GM10847 (cell line): ENCODE data around the gene CSH2.

ENCODE experiments used
- POLR2A ChIP-seq: IDR thresholded peaks from 2 replicates; pipeline ENCODE4 v1.6.1; 2011; ENCODE audit not compliant: insufficient read length; ENCODE audit errors: extremely low read depth

Gene CSH2

DNA sequence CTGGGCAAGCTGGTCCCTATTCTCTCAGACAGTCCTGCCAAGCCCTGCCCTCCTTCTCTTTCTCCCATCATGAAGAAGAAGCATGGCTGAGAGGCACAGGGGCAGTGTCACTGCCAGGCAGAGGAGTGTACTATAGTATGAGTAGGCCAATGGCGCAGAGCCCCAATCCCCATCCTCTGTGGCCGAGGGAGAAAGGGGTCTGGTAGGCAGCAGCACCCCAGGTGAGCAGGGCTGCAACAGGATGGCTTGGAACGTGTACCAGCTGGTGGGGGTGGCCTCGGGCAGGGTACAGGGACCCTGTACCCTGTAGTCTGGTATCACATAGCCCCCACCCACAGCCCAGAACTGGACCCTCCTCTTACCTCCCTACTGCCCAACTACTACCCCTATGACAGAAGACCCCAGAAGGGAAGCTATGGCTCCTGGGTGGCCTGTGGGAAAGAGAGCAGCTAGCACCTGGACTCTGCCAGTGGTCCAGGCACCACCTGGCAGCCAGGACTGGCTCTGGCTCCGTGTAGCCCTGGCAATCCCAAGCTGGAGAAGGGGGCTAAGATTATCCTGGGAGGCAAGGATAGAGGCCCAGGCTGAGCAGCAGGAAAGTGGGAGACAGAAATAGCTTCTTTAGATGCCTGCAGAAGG is 35.4 kb downstream of the CSH2 start:
- no peak for TF ChIP-seq POLR2A

DNA sequence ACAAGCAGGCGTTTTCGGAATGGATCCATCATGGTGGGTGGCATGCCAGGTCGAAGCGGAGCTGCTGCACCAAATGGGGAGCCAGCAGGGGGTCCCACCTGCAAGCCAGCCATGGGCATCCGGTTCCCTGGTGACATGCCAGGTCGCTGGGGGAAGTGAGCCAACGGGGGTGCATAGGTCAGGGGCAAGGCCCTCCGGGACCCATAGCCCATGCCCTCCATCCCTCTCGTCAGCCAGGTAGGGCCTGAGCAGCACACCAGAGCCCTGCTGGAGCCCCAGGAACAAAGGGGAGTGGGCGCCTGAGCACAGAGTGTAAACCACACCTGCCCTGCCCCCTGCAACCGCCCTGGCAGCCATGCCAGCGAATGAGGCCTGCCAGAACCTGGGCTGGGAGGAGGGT is 36.0 kb downstream of the CSH2 start:
- no peak for TF ChIP-seq POLR2A

DNA sequence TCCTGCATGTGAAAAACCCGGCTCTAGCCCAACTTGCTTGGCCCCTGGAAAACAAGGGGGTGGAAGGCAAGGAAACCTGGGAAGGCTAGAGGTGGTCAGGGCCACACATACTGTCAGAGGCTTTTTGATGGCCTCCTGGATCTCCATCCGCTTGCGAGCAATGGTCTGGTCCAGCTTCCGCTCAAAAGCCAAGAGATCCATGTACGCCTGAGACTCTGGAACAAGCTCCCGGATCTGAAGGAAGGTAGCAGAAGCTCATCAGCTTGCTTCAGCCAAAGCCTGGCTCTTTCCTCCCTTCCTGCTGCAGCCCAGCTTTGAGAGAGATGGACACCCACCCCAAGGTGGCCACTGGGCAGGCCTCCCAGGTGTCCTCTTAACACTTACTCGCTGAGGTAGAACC is 36.7 kb downstream of the CSH2 start:
- no peak for TF ChIP-seq POLR2A

DNA sequence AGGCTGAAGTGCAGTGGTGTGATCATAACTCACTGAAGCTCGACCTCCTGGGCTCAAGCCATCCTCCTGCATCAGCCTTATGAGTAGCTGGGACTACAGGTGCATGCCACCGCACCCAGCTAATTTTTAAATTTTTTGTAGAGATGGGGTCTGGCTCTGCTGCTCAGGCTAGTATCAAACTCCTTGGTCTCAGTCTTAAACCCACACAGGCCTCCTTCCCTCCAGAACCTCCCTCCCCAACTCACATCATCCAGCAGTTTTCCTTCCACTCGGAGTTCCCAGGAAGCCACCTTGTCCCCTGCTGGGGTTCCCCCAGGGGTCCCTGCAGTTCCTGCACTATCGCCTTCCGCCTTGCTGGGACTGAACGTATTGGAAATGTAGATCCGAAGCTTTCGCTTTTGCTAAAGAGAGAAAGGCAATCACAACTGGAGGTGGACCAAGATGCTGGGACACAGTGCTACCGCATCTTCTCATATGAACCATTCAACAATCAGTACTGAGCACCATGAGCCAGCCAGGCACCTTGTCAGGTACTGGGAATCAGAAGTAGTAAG is 38.2 kb downstream of the CSH2 start:
- TF ChIP-seq POLR2A, result no peak

DNA sequence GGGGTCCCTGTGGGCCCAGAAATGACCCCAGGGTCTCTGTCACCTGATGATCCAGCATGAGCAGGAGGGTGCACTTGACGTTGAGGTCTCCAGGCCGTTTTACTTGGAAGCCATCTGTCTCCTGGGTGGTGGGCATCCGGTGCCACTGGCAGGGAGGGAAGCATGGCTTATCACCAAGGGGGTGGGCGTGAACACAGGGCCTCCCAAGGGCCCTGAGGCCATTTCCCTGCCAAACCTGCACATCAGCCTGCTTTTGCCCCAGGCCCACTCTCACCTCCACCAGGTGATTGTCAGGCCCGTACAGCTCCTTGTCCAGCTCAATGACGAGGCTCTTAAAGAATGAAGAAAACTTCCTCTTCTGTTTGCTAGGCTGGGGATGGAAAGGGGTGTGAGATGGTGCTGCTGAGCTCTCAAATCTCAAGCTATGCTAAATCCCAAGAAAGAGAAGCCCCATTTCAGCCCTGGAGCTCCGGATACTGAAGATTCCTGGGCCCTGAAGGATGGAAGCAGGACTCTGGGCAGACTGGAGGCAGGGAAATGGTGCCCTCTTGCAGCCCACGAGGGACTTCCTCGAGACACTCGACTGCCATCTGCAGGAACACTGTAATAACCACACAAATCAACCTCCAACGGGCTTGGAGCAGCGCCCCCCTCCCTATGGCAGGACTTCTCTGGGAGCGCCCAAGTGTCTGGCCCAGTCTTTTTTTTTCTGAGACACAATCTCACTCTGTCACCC is 38.9 kb downstream of the CSH2 start:
- TF ChIP-seq POLR2A, result no peak

DNA sequence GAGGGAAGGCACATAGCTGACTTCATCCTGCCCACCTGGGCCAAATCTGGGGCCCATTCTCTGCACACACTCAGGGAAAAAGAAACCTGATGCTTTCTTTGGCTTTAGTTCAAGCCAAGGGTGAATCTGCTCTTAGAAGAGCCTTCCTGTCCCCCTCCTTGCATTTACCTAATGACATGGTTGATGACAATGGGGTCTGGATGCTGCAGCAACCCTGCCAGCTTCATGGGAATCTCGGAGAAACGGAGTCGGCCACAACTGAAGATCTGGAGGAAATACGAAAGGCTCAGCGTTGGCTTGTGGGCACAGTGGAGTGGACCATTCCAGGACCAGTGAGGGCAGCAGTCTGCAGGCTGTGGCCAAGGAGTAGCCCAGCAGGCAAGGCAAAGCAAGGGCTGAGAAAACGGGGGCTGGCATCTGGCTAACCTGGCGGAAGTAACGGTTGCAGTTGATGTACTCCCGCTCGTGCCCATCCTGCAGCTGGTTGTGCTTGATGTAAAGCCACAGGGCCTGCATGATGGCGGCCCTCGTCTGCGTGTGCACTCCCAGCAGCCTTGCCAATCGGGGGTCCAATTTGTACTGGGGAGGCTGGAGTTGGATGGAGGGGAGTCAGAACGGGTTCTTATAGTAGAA is 39.6 kb downstream of the CSH2 start:
- TF ChIP-seq POLR2A, result no peak

DNA sequence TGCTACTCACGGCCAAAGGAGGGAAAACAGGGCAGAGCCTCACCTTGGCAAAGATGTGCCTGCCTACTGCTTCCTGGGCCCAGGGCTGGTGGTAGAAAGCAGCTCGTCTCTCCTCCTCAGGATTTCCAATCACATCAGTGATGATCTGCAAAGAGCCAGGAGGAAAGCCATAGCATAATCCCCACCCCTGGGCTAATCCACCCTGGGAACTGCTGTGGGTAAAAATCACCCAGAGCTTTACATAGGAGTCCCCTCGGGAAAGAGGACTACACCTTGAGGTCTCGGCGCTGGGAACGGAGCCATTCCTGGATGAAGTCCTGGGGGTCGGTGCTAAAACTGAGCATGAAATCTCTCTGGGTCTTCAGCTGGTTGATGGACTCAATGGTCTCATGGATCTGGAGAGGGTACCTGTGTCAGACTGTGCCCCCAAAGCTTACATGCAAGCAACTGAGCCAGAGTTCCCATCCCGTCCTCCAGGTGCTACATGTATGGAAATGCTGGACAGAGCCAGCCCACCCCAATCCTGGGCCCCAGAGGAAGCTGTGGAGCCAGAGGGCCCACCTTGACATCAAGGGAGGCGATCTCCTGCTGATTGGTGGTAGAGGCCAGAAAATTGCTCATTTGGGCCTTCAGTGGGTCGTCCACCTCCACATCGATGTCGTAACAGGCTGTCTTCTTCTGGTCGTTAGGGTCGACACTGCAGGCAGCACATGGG is 40.3 kb downstream of the CSH2 start:
- no peak for TF ChIP-seq POLR2A

DNA sequence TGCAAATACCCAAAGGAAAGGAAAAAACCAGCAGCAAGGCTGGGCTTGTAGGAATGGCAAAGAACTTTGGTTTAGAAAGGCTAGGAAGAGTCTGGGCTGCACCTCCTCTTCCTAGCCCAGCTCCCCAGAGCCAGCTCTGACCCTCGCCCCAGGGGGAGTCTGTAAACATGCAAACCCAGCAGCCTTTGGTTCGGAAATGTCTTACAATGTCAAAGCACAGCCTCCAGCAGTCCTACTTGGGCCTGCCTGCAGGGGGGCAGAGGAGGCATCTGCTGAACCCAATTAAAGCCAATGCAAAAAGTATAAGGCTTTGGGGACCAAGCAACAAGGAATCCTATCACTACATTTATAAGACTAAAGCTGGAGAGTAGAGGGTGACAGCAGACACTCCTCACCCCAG is 41.0 kb downstream of the CSH2 start:
- TF ChIP-seq POLR2A, result no peak

DNA sequence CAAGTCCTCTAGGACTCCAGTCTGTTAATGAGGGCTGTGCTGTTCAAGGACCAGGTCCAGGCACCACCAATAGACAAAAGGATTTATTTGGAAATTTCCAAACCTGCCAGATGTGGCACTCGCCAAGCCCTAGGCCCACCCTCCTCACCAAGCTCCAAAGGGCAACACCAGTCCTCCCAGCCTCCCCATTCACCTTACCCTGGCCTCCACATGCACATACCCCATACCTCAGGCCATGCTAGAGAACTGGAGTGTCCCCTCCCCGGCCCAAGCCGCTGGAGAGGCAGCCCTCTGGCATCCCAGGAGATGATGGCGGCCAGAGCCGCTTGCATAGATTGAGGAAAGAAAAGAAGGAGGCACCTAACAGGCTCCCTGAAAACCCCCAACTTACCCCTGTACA is 41.5 kb downstream of the CSH2 start:
- no peak for TF ChIP-seq POLR2A

DNA sequence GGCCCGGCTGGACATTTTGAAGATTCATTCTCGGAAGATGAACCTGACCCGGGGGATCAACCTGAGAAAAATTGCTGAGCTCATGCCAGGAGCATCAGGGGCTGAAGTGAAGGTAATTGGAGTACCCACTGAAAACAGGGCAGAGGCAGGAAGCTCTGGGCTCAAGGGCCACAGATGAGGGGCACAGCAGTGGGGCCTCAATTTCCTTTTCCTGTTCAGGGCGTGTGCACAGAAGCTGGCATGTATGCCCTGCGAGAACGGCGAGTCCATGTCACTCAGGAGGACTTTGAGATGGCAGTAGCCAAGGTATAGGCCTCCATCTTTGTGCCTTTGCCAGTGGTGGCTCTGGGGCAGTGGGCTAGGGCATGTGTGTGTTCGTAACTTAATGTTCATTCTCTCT is 42.0 kb downstream of the CSH2 start:
- TF ChIP-seq POLR2A, result no peak

DNA sequence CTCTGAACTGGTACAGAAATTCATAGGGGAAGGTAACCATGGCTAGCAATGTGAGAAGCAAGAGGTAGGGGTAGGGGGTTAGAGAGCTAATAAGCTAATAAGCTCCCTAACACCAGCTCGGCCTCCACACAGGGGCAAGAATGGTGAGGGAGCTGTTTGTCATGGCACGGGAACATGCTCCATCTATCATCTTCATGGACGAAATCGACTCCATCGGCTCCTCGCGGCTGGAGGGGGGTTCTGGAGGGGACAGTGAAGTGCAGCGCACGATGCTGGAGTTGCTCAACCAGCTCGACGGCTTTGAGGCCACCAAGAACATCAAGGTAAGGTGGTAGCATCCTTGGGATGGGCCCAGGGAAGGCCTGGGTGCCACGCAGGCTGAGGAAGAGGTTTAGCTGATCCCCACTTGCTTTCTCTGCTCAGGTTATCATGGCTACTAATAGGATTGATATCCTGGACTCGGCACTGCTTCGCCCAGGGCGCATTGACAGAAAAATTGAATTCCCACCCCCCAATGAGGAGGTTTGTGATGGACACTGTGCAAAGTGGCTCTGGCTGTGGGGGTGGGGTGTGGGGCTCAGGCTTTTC is 42.5 kb downstream of the CSH2 start:
- TF ChIP-seq POLR2A, result no peak

DNA sequence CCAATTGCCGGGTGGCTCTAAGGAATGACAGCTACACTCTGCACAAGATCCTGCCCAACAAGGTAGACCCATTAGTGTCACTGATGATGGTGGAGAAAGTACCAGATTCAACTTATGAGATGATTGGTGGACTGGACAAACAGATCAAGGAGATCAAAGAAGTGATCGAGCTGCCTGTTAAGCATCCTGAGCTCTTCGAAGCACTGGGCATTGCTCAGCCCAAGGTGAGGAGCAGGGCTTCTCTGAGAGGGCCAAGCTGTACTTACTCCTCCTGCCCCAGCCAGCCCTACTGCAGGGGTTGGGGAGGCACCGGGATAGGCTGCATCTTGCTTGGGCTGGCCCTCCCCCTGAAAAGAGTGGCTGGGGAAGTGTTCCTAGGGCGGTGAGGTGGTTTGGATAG is 43.2 kb downstream of the CSH2 start:
- no peak for TF ChIP-seq POLR2A

DNA sequence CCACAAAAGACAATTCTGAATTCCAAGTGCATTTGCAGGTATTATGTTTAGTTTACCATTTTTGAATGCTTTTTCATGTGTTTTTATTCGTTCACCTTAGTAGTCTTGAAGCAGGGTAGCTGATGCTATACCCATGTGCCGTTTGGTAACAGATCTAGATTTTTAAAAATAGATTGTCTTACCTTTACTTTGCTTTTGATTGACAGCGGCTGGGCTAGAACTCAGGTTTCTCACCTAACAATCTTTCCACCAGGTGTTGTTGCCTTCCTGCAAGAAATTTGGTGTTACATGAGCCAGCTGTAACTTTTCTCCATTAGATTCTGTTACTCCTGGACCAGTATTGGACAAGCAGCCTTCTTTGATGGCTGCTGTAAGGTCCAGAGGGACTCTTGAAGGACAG is 44.5 kb downstream of the CSH2 start:
- TF ChIP-seq POLR2A, result no peak

DNA sequence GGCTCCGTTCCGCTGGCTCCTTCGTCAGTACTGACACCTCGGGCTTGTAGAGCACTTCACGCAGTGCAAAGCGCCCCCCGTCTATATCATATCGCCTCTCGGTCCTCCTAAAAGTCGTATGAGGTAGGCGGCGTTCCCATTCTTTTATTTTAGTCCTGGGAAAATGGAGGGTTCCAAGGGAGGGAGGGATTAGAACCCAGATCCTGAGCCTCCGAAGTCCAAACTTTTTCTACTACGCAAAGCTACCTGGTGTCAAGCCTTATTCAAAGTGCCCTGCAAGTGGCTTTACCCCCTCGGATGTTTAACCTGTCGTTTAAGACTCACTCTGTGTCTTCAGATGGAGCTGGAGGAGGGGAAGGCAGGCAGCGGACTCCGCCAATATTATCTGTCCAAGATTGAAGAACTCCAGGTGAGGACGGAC is 45.7 kb downstream of the CSH2 start:
- TF ChIP-seq POLR2A, result no peak
